GM19455 (cell line): ENCODE data around the gene TSC22D1.

Experiments
- ATAC-seq: cut with Tn5 transposase; IDR thresholded peaks from one replicate; pipeline ENCODE4 v1.9.1; 2021; ENCODE audit not compliant: unreplicated experiment

The TSC22D1 gene

DNA sequence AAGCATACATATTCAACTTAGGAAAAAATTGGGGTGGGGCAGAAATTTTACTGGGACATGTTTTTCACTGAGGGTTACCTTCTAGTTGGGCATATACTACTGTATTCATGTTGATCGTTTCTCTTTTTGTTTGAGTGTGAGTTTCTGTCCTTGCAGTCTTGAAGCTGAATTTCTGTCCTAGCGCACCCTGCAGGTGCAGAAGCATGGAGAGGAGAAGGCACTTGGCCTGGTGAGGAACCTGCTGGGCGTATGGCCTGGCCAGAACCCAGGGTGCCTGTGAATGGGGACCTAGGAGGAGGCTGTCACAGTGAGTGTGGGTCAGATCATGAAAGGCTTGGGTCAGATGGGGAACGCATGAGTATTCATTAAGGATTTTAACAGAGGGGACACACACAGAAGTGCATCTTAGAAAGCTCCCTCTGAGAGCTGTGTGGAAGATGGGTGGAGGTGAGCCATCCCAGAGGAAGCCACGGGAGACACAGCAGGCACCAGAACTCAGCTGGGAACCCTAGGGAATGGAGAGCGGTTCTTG lies 165.7 kb downstream of the TSC22D1 start:
- no peak for ATAC-seq

GRCh38 chr13:44409595-44409994 lies 166.5 kb downstream of the TSC22D1 start:
- ATAC-seq, result no peak

GRCh38 chr13:44407891-44408290 lies 168.2 kb downstream of the TSC22D1 start:
- ATAC-seq, result no peak

DNA sequence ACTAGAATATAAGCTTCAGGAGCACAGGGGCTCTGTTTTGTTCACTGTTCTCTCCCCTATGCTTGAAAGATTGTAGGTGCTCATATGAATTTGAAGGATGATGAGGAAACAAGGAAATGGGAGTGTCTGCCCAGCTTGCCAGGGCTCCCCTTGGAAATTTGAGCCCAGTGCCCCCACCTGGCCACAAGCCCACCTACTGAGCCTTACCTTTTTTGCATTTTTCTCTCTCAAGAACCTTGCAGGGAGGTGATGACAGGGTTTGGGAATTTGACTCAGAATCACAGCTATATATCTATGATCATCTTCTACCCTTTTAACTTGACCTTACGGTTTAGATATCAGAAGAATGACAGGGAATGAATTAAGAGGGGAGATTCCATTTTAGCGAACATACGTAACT lies 168.8 kb downstream of the TSC22D1 start:
- ATAC-seq, result no peak

- no peak for ATAC-seq
Observed at GRCh38 chr13:44406617-44407016, 169.5 kb downstream of the TSC22D1 start.

GRCh38 chr13:44404261-44405132 lies 171.6 kb downstream of the TSC22D1 start:
- ATAC-seq, result no peak

- ATAC-seq, result no peak
Observed at GRCh38 chr13:44403461-44404056, 172.6 kb downstream of the TSC22D1 start.

GRCh38 chr13:44402899-44403445 lies 173.2 kb downstream of the TSC22D1 start:
- no peak for ATAC-seq

- ATAC-seq, result no peak
Observed at GRCh38 chr13:44401577-44401976, 174.6 kb downstream of the TSC22D1 start.

DNA sequence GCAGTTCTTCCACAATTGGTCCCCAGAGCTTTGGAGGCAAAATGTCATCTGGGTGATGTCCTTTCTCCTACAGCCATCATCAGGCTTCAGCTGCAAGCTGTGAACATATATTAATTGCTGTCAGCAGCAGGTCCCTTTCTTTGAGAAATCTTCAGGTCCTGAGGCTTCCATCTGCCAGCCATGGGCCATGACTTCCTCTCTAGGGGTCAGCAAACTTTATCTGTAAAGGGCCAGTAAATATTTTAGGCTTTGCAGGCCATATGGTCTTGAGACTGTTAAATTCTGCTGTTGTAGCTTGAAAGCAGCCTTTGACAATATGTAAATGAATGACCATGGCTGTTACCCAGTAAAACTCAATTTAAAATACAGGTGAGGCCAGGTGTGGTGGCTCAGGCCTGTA lies 175.4 kb downstream of the TSC22D1 start:
- no peak for ATAC-seq

DNA sequence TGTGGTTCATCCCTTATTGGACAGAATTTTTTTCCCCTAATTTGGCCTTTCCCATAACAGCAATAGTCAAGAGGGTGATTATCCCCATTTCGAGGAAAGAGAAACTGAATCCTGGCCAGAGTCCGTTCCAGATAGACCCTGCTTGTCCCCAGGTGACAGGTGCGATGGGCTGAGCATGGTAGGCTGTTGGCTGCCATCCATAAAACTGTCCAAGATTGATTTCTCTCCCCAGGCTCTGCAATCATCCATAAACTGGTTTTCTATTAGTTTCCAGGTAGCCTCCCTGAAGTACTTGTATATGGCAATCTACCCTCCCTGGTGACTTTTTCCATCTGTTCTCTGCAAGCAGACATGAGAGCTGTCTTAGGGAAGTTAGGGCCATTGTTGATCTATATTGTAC lies 177.1 kb downstream of the TSC22D1 start:
- no peak for ATAC-seq

DNA sequence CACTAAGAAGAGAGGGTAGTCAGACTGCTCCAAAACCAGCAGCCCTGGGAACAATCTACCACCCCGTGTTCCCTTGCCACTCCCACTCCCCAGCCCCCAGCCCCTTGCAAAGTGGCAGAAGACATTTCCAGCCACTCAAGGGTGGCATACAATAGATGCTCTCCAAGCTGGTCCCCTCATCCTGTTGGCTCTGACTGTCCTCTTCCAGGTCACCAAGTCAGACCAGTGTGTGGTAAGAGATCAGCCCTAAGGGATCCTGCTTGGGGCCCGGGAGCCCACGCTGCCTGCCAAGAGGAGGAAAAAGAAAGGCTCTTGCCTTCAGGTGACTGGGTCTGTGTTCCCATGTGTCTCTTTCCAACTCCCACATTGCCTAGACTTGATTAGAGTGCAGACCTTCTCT lies 177.5 kb downstream of the TSC22D1 start:
- ATAC-seq, result no peak

DNA sequence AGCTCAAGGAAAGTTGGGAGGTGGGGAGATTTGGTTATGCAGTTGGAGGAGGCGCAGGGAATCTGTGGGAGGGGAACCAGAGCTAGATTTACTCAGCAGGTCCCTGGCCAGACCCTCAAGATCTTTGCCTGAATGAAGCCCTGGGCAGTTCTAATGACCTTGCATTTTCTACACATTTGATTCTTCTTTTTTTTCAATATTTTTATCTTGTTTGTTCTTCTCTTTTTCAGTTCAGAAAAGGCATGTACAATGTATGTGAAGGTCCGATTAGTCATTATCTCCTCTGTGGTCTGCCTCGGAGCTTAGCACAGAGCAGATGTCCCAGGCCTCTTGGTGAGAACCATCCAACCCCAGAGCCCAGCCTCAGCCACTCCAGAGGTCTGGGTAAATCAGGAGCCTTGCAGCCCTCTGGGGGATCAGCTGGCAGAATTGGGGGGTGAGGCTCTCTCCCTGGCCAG lies 178.3 kb downstream of the TSC22D1 start:
- no peak for ATAC-seq

- ATAC-seq, result no peak
Observed at GRCh38 chr13:44396701-44397580, 179.2 kb downstream of the TSC22D1 start.

GRCh38 chr13:44395976-44396694 lies 180.0 kb downstream of the TSC22D1 start:
- ATAC-seq, result no peak

DNA sequence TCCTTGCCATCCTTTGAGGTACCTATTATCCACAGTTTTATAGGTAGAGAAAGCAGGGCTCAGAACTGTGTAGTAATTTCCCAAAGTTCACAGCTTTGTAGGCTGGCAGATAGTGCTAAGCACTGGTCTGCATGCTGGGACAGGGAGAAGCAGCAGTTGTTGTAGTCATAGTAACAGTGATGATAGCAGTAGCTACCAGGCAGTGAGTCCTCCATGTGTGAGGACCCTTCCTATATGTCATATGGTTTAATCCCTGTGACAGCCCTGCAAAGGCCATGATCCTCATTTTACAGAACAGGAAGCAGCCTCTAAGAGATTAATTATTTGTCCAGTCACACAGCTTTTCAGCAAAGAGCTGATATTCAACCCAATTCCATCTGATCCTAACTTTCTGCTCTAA lies 181.5 kb downstream of the TSC22D1 start:
- ATAC-seq, result no peak

DNA sequence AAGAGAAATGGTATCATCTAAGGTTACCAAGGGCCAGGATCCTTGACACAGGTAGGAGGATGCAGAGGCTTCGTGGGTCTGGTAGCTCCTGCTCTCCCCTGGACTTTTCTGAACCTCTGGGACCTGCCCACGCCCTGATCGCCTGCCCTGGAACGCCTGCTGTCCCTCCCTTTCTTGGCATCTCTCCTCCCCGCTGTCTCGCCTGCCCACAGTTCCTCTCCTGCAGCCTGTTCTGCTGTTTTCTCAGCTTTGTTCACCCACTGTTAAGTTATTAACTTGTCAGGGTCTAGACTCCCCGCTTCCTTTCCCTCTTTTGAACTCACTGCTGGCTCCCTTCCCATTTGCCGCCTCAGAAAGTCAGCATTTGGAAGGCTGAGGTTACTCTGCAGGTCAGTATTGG lies 182.7 kb downstream of the TSC22D1 start:
- ATAC-seq, result no peak

DNA sequence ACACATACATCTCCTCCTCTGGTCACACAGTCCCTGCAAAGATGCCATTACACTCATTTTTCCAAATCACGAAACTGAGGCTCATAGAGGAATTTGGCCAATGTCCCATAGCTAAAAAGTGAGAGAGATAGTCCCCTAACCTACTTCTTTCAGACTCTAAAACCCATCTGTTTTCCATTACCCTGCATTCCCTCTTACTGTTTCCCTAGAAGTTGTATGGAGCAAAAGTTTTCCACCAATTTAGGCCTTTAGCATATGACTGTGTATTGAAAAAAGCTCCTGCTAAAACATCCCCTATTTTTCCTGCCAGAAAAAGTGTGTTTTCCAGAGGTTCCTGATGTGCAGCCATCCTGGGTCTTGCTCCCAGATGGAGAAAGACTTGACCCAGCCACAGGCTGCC lies 186.3 kb downstream of the TSC22D1 start:
- ATAC-seq, result no peak

- no peak for ATAC-seq
Observed at GRCh38 chr13:44389060-44389666, 187.0 kb downstream of the TSC22D1 start.
